ENCODE results near the gene FGF21.
A peak's percentile ranks its signal among the peaks of the same experiment; 100 is the strongest.
"Not testable (repeated sequence)": the region's sequence is repeated elsewhere in the genome, so short reads cannot be mapped to it uniquely, and the experiment has no call there.

The FGF21 gene, protein sequence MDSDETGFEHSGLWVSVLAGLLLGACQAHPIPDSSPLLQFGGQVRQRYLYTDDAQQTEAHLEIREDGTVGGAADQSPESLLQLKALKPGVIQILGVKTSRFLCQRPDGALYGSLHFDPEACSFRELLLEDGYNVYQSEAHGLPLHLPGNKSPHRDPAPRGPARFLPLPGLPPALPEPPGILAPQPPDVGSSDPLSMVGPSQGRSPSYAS
- 0 reads per million in 4 experiments for total RNA-seq

DNA sequence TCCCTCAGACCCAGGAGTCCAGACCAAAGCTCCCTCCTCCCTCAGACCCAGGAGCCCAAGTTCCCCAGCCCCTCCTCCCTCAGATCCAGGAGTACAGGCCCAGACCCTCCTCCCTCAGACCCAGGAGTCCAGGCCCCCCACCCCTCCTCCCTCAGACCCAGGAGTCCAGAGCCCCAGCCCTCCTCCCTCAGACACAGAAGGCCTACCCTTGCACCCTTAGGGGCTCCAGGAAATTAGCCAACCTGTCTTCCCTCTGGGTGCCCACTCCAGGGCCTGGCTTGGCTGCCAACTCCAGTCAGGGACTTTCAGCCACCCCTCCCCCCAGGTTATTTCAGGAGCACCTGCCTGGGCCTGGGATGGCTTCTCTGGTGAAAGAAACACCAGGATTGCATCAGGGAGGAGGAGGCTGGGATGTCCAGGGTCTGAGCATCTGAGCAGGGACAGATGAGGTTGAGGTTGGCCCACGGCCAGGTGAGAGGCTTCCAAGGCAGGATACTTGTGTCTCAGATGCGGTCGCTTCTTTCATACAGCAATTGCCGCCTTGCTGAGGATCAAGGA lies at the start of gene FGF21:
FGF21 (plus strand) TSS at position 441 of the 558 bp plus-strand sequence. CDS start 713 bp downstream, outside the sequence.
- DNase-seq = no peak

DNA sequence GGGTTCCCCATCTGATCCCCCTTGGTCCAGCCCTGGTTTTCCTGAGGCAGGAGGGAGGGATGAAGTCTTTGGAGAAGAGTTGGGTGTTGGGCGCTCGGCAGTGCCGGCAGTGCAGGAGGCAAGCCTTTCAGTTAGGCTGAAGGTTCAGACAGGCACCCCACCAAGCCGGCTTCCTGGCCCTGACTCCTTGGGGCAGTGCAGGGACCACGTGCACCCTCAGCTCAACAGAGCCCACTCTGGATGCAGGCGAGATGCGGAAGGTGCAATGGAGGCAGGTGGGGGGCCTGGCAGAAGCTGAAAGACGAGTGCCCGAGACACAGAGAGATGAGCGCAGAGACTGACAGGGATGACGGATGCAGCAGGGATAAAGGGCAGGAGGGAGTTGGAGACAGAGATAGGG lies 46.9 kb upstream of the FGF21 start:
- no peak for DNase-seq

DNA sequence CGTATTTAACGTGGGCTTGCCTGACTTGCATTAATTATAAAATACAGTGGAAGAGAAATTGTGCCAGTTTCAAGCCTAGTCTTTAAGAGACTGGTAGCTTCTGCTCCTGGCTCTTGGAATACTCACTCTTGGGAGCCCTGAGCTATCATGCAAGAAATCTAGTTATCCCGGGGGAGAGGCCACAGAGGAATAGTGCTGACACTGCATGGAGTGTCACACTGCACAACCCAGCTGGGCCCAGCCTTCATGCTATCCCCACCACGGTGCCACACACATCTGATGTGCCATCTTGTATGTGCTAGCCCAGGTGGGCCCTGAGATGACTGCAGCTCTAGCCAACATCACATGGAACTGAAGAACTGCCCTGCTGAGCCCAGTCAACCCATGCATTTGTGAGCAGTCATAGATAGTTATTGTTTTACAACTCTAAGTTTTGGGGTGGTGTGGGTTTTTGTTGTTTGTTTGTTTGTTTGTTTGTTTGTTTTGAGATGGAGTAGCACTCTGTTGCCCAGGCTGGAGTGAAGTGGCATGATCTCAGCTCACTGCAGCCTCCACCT lies 44.1 kb upstream of the FGF21 start:
- DNase-seq = no peak

DNA sequence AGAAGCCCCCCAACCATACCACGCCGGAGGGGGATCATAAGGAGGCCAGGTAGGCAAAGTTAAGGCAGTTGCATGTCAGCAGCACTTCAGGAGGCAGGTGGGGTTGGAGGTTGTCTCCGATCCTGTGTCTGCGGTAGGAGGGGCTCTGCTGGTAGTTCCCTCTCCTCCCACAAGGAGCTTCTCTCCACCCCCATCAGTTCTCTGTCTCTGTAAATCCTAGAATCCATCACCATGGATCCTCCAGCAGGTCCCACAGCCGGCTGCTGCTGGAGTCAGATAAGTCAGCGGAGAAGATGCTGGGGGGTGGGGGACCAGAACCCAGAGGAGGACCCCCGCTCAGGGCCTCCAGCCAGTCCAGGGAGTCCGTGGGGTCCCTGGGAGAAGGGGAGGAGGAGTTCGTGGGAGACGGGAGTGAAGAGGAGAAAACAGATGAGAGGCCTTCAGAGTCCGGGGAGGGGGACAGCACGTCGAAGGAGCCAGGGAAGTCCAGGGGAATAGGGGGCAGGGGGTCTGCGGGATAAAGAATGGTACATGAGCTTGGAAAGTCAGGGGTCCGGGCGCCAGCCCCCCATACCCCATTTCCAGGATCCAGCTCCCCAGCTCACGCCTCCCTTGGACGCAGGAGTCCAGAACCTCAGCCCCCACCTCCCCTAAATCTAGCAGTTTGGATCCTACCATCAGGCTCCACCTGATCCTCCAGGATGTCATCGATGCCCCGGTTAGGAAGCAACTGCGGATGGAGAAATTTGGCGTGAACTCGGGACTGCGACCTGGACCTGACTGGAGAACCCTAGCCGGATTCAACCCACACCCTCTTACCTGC lies 42.1 kb upstream of the FGF21 start:
- no peak for DNase-seq

DNA sequence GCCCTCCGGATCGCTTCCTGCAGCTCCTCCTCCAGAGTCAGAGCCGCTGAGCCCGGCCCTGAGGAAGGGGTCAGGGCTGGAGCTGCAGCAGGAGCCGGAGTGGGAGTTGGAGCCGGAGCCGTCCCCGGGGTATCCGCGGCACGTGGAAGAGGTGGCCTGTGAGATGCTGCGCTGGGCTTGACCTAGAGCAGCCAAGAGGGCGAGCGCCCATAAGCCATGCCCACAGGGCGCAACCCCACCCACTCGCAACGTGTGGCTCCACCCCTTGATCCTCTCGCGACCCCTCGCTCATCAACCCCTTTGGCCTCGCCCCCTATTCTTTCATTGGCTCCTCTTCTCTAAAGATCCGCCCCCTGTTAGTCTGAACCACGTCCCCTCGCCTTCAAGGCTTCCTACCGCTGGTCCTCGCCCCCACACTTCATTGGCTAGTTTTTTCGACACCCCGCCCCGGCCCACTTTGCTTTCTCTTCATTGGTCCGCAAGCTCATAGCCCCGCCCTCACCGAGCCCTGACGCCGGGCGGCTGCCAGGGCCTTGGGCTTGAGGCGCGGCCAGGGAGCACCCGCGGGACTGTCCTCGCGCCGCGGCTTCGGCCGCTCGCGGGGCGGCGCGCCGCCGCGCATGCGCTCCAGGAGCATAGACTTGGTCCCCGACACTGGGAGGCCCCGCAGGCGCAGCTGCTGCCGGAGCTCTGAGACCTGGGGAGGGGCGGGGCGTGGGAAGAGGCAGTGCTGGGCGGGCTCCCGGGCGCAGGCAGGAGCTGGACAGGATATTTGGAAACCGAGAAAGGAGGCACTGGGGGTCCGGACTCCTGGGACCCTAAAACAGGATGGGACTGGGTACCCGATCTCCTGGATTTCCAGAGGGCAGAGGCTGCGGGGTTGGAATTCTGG lies 41.2 kb upstream of the FGF21 start:
- peak; percentile 93 for DNase-seq

DNA sequence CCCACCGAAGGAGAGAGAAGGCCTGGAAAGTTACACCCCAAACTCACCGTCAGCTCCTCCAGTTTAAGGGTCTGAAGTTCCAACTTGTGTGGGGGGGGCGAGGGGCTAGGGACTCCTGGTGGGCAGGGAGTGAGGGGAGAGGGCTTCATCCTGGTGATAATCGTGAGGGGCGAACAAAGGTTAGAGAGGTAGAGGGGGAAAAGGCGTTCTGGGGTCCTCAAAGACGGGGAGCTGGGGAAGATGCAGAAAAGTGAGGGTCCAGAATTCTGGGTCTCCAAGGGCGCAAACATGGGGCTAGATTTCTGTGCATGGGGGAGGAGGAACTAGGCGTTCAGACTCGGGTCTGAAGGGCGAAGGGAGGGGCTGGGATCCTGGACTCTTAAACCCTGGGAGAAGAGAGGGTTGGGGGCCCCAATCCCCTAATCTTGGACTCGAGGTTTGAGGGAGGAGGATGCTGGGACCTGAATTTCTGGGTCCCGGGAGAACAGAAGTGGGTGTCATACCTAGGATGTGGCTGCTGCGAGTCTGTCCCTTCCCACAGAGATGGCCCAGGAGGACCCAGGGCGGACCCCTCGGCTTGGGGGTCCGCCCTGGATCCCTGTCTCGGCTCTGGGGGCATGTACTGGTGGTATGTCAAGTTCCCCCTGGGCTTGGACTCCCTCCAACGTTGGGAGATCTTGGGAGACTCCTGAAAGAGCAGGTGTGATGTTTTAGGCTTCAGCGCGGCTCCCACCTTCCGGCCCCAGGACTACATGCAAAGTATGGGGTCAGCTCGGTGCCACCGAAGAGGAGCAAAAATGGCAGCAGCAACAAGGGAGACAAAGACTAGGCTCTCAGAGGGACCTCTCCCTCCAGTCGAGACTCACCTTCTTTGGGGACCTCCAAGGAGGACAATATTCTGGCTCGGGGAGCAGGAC lies 40.3 kb upstream of the FGF21 start:
- DNase-seq = no peak

DNA sequence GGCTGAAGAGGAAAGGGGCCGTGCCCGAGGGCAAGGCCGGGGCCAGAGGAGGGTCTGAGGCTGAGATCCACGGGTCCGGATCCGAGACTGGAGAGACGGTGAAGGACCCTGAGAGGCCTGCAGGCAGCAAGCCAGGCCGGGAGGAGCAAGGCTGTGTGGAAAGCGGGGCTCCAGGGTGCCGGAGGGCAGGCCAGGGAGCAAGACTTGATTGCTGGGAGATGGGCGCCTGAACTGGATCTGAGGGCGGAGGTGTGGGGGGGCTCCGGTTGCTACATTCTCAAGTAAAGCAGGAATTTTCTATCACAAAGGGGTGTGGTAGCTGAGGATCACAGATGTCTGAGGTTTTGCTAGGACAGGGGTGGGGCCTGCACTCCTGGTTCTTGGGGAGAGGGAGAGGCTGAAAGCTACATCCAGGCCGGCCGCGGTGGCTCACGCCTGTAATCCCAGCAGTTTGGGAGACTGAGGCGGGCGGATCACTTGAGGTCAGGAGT lies 39.6 kb upstream of the FGF21 start:
- DNase-seq = no peak

DNA sequence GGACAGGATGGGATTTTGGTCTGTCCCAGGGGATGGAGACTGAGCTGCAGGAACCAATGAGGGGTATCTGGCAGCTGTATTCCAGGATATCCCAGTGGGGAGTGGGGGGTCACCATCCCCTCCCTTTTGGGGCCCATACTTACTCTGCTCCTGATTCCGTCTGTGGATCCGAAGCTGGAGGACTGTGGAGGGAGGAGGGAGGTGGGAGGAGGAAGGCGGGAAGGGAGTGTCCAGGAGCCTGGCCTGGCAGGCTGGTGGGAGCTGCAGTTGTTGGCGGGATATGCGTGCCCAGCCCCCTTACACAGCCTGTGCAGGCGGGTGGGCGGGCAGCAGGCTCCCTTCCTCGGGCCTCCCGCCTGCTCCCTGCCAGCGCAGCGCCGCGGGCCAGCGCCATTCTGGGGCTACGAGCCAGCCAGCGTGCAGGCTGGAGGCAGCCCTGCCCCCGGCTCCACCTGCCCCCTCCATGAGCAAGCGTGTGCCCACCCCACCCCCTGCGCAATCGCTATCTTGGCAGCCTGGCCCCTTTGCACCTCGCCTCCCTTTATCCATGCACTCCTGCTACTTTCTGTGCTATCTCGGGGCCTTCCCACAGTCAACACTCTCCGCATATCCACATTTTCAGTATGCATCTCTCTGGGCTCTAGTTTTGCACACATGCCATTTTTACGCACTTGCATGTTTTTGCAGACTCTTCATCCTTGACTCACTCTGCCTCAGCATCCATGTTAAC lies 38.6 kb upstream of the FGF21 start:
- no peak for DNase-seq

DNA sequence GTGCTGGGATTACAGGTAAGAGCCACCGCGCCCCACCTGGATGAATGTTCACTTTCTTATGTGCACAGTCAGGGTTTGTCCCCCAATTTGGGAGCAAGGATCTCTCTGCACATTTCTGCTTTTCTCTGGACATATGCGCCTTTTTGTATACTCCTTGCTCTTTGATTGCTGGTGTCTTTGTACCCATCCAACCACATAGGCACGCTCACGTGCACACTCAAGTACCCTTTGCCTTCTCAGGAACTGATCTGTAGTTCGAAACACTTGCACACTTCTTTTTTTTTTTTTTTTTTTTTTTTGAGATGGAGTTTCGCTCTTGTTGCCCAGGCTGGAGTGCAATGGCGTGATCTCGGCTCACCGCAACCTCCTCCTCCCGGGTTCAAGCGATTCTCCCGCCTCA lies 37.2 kb upstream of the FGF21 start:
- not testable (repeated sequence) for DNase-seq

DNA sequence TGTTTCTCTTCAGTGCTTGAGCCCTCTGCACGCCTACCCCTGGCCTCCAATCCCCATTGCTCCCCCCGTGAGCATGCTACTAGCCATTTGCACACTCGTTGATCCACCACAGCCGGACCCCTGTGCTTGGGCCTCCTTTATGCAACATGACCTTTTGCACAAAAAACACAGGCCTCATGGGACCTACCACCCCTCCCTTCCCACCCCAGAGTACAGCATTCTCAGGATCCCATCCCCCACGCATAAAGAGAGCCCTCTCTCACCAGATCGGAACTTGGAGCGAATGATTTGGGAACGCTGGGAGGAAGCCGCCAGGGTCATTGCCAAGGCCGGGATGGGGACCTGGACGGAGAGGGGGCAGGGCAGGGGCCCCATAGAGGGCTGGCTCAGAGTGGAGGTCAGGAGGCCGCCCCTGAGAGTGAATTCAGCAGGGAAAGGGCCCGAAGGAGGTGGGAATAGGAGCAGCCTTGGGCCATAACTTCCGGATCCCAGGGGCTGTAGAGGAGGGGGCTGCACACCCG lies 36.6 kb upstream of the FGF21 start:
- DNase-seq = no peak

DNA sequence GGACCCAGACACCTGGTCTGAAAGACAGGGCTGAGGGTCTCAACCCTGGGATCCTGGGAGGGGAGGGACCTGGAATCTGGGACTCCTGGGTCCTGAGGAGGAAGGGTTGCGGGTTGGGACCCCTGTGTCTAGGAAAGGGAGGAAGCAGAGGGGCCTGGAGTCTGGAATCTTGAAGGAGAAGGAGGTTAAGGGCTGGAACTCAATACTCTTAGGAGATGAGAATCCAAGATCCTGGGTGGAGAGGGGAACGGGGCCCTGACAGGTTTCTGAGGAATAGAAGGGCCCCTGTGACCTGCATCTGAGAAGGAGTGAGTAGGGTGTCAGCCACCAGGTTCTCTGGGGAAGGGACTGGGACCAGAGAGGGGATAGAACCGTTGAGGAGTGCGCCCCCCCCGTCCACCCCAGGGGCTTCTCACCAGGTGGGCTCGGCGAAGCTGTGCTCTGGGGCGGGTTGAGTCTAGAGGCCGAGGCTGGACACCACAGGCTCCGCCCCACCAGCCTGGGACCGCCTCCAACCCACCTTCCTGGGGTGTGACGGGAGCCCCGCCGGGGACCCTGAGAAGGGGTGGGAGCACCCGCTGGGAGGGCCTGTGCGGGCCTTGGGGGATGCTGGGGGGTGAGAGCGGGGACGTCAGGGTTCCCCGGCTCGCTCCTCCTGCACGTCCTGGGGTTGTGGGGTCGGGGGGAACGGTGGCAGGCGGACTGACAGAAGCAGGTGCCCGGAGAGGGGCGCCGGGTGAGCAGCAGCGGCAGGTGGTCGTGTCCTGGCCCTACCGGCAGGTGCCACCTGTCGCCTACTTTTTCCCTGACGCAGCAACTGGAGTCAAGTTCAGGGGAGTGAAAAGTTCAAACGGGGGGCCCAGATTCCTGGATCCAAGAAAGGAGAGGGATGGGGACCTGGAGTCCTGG lies 35.8 kb upstream of the FGF21 start, which contains the start of gene MAMSTR:
MAMSTR (minus strand) TSS at position 463 of the 909 bp plus-strand sequence. CDS start 694 bp downstream, outside the sequence.
- DNase-seq = no peak

DNA sequence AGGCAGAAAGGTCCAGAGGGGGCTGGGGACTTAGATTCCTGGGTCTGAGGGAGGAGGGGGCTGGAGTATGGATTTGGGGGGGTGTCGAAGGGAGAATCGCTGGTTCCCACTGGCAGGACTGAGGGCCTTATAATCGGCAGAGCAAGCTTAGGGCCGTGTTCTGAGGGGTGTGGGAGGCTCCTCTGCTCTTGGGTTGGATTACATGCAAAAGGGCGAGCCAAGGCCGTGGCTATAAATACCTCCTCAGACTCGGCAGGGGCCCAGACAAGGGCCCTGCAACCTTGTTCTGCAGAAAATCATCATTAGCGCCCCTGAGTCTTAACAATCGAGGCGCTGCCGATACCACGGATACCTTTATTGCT lies 35.1 kb upstream of the FGF21 start:
- DNase-seq = no peak

DNA sequence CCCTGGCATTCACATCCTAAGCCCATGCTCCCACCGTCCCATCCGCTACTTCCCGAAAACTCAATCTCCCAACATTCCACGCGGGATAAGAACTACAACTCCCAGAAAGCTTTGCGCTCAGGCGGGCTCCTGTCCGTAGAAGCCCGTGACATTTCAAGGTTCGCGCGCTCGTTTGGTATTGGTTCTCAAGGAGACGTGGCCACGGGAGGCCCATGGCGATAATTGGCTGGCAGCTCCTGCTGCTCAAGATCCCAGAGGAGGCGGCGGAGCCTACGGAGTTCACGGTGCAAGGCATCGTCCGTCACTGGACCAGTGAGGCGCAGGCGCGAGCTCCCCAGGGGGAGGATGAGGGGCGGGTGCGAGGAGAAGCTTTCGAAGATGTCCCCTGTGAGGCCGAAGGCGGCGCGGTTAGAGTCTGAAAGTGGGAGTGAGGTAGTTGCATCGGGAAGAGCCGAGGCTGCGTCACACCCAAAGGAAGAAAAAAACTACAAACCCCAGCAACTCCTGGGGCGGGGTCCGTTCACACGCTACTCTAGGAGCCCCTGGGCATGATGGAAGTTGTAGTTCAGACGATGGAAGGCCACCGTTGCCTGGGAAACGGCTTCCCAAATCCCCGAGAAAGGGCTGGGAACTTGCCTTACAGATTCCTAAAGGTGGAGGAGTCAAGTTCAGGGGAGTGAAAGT lies 34.6 kb upstream of the FGF21 start:
- DNase-seq = peak; percentile 78

DNA sequence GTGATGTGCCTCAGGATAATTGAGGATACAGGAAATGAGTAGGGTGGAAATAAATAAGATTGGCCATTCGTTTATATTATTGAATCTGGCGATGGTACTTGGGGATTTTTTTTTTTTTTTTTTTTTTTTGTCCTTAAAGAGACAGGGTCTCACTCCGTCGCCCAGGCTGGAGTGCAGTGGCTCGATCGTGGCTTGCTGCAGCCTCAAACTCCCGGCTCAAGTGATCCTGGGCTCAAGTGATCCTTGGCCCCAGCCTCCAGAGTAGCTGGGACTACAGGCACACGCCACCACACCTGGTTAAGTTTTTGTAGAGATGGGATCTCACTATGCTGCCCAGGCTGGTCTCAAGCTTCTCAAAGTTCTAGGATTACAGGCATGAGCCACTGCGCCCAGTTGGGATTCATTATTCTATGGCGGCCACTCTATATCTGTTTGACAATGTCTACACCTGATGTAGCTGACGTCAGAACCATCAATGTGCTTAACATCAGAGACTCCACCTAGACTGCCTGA lies 33.1 kb upstream of the FGF21 start:
- DNase-seq = no peak

DNA sequence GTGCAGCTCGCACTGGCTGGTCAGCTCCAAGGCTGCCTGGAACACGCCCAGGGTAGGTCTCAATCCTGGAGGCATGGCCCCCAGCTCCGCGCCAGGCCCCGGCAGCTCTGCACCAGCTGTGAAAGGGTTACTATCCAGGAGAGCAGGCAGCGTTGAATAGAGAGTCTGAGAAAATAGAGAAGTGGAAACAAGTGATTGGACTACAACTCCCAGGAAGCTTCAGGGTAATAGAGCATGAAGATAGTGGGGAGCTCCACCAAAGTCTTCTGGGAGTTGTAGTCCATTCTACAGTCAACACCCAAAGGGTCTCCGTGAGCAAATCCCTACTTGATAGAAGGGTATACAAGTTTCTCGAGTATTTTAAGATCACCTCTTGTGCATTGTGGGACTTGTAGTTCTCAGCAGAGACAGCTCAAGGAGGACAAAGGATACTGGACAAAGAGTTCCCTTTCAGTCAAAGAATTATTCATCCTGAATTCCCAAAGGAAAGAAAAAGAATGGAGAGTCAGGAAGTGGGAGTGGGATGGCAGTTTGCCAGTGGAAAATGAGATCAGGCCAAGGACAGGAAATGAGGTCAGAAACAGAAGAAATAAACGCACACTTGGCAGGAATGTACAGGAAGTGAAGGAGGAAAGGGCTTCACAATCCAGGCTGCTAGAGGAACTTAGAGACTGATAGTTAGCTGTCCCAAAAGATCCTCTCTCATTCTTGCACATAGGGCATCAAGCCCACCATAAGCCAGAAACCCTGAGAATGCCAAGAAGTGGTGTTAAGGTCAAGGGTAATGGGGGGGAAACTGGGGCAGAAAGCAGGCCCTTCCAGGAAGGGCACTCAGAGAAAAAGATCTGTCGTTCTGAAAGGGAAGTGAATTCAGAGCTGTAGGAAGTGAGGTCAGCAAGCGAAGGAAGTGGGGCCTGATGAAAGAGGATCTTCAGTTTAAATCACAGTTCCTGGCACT lies 30.2 kb upstream of the FGF21 start:
- DNase-seq = no peak

DNA sequence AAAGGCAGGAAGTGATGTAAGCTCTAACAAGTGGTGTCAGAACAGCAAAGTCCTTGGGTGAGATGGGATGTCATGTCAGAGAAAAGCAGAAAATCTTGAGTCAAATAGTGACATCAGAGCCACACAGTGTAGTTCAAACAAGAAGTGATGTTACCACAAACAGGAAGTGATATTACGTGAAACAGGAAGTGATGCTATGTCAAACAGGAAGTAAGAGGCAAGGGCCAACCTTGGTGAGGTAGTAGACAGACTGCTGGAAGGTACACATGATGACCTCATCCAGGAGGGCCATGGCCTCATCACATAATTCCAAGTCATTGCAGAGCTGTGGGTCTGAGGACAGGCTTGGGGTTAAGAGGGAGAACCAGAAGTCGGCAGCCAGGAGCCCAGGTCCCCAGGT lies 28.8 kb upstream of the FGF21 start:
- no peak for DNase-seq

Measured in effector CD8-positive, alpha-beta T cell (primary cell).